Endothelial cell of hepatic sinusoid (primary cell): Measurements from ENCODE around the gene SPATA2.

Experiments
- in situ Hi-C: cut with HindIII; loops from 2 replicates; pipeline ENCODE4 v1.10.0; 2017; ENCODE audit warnings: low sequenced_read_pairs

The SPATA2 gene

DNA sequence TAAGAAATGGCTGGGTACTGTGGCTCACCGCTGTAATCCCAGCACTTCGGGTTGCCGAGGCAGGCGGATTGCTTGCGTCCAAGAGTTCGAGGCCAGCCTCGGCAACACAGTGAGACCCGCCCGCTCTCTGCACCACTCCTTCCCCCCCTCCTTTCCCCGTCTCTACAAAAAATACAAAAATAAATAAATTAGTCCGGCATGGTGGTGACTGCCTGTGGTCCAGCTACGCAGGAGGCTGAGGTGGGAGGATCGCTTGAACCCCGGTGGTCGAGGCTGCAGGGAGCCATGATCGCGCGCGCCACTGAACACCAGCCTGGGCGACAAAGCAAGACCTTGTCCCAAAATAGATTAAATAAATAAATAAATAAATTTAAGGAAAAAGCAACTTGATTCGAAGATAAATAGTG is 20.4 kb upstream of the SPATA2 start:
- in situ Hi-C loops = no loop called here

DNA sequence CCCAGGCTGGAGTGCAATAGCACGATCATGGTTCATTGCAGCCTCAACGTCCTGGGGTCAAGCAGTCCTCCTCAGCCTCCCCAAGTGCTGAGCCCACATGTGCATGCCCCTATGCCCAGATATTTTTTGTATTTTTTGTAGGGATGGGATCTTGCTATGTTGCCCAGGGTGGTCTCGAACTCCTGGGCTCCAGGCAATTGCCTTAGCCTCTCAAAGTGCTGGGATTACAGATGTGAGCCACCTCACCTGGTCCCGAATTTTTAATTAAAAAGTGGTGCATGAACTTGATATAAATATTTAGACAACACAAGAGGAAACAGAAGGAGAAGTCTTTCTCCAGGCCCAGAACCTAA is 13.8 kb upstream of the SPATA2 start:
- in situ Hi-C loops = no loop called here

DNA sequence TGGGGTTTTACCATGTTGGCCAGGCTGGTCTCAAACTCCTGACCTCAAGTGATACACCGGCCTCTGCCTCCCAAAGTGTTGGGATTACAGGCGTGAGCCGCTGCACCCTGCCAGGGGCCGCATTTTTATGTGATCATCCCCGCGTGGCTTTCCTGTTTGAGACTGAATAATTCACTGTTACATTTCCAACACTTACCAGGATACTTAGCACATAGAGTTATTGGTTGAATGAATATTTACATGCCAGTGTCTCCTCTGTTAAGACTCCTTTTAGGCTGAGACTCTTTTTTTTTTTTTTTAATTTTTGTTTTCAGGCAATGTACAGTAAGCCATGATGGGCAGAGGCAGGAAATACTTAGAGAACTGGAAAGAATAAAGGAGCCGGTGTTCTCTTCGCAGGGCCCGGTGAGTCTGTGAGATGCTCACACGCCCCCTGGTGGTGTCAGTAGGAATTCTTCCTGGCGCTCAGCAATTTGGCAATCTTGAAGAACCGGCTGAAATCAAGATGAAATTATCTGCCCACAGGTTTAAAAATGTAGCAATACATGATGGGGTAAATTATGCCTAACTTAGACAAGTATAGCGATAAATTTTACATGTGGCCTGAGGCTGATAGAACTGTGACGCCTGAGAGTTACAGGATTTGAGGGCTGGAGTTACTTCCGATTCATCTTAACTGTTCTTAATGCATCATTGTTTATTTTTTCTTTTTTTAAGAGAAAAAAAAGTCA is 13.2 kb upstream of the SPATA2 start:
- in situ Hi-C loops = no loop called here

DNA sequence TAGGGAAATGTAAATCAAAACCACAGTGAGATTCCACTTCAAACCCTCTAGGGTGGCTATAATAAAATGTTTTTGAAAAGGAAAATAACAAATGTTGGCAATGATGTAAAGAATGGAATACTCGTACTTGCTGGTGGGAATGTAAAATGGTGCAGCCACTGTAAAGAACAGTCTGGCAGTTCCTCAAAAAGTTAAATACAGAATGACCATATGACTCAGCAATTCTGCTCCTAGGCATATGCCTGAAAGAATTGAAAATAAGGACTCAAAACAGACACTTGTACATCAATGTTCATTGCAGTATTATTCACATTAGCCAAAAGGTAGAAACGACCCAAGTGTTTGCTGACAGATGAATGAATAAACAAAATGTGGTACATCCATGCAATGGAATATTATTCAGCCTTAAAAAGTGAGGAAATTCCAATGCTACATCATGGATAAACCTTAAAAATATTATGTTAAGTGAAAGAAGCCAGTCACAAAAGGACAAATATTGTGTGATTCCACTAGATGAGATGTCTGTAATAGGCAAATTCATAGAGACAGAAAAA is 10.6 kb upstream of the SPATA2 start:
- in situ Hi-C loops = no loop called here

DNA sequence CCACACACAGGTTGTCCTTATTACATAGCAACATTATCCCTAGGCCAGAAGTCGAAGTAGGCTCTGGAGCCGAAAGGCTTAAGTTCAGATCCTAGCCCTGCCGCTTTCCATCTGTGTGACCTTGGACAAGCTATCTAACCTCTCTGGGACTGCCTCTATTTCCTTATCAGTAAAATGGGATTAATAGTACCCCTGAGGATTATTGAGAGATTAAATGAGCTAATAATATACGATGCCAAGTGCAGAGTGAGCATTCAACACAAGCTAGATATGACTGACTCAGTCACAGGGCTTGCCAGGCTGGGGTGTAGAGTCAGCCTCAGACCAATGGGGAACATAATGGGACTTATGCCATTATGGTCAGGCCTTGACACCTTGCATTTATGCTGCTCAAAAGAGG is 8.9 kb upstream of the SPATA2 start:
- in situ Hi-C loops = no loop called here

DNA sequence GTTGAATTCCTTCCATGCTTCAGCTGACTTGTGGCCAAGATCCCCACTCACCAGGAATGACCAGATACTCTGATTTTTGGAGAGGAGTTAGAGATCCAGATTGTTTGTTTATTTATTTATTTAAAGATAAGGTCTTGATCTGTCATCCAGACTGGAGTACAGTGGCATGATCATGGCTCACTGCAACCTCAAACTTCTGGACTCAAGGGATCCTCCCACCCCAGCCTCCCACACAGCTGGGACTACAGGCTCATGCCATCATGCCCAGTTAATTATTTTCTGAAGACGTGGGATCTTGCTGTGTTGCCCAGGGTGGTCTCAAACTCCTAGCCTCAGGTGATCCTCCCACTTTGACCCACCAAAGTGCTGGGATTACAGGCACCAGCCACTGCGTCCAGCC is 4.1 kb upstream of the SPATA2 start:
- in situ Hi-C loops = no loop called here

DNA sequence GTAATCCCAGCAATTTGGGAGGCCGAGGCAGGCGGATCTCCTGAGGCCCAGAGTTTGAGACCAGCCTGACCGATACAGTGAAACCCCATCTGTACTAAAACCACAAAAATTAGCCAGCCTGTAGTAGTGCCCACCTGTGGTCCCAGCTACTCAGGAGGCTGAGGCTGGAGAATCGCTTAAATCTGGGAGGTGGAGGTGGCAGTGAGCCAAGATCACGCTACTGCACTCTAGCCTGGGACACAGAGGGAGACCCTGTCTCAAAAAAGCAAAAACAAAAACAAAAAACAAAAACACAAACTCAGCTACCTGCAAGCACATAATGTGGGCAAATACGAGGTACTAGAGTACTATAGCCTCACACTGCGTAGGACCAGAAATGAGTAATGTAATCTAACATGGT is 3.7 kb upstream of the SPATA2 start:
- in situ Hi-C loops = no loop called here

DNA sequence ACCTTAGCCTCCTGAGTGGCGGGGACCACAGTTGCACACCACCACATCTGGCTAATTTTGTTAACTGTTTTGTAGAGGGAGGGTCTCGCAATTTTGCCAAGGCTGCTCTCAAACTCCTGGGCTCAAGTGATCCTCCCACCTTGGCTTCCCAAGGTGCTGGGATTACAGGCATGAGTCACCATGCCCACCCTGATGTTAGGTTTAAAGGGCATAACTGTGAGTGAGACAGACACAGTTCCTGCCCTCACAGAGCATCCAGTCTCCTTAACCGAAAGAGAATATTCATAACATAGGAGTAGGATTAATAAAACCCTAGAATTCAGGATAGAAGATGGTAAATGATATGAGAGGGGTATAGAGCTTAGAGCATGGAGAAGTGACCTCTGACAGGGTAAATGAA is 3.1 kb upstream of the SPATA2 start:
- in situ Hi-C loops = no loop called here

DNA sequence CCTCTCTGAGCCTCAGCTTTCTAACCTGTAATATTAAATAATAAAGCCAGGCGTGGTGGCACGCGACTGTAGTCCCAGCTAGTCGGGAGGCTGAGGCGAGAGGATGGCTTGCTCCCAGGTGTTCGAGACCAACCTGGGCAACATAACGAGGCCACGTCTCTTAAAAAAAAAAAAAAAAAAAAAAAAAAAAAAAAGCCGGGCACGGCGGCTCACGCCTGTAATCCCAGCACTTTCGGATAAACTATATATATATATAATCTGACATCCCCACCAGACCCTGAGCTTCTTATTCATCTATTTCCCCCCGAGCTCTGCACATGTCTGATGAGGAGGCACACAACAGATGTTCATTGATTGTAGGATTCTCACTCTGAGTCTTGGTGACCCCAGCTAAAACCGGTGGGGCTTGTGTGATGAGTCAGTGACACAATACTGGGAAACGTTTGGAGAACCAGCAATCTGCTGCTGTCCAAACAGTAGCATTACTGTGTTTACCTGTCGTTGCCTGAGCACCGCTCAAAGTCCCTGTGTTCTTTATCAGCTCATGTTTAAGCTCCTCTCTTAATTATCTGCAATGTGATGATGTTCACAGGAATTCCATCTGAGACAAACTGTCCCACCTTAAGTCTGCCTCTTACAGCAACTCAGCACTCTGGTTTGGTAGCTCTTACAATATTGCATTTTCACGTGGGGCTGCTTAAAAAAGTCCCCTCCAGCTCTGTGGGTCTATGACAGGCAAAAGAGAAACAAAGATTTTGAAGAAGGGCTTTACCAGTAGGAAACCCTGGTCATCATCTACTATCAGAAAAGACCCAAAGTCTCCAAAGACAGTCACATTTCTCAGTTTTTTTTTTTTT is 1.0 kb upstream of the SPATA2 start:
- in situ Hi-C loops = no loop called here

DNA sequence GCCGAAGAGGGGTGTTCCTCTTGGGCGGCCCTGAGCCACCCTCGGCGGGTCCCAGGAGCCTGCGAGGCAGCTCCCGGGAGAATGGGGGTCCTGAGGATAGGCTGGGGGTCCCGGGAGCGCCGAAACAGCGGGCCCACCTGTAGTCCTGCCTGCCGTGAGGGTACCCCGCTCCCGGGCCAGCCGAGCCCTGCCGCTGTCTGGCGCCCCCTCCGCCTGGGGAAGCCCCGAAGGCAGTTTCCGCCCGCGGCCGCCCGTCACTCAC is 280 bp downstream of the SPATA2 start:
- in situ Hi-C loops = no loop called here

DNA sequence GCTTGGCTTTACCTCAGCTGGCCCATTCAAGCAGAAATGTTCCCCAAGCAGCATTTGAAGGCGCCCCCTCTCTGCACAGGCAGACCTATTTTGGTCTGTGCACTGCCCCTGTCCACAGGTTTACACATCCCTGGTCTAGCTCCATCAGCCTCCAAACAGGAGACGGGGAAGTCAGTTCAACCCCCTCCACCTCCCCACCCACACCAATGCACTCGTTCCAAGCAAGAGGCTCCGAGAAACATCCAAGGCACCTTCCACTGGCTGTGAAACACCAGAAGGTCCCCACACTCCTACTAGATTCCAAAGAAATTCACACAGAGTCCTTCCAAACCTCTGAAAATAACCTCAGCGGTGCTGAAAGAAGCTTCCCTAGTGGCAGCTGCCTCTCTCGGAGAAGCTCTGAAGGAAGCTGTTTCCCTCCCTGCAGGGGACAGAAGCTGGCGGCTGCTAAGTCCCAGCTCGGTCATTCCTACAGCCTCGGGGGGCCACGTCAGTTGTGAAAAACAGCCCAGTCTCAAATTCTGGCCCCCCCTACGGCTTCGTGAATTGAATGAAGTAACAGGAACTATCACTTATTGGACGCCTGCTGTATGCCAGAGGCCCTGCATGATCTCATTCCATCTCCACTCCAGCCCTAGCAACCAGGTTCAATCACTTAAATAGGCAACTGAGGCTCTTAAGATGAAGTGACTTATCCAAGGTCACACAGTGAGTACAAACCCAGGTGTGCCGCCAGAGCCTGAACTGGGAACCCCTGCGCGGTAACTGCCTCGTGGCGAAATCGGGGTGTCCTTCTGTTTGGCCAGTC is 815 bp downstream of the SPATA2 start:
- in situ Hi-C loops = loop anchor here (5.0 kb wide), 1 partner anchor 52 kb away; no protein-coding TSS in a partner anchor

DNA sequence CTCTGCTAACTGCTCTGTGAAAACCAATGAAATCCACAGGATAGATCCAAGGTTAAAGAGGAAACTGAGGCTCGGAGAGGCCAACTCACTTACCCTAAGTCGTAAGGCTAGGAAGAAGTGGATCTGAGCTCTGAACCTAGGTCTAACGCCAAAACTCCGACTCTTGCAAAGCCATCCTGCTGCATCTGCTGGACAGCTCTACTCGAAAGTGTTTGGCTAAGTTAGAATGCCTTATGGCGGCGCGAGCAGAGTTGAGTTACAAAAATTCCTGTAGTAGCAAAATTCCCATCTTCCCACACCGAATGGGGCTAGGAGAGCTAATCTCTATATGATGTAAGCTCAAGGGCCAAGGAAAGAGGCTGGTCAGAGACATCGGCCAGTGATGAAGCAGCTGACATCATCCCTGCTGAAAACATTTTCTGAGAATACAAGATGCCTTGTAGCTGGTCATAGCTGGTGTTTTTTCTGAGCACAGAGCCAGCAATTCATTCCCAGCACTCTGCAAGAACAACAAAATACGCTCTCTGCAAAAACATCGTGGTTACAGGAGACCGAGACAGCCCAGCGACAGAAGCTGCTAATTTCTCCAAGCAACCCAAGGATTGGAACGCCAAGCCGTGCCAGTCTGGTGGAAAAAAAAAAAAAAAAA is 1.8 kb downstream of the SPATA2 start:
- in situ Hi-C loops = loop anchor here (5.0 kb wide), 1 partner anchor 51 kb away; no protein-coding TSS in a partner anchor

DNA sequence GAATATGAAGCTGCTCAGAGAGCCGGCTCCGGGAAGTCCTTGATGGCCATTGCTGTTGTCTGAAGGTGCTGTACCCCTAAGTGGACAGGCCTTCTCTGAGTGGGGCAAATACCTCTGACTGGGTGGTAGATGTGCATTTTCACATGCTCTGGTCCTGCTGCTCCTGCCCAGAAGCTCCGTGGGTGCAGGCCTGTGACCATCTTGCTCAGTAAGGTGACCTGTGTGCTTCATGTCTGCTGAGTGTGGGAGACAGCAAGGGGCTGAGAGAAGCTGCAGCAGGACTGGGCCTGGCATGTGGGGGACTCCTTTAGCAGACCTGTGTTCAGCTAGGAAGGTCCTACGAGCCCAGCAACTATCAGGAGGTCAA is 5.0 kb downstream of the SPATA2 start:
- in situ Hi-C loops = loop anchor here (5.0 kb wide), 1 partner anchor 48 kb away; no protein-coding TSS in a partner anchor

DNA sequence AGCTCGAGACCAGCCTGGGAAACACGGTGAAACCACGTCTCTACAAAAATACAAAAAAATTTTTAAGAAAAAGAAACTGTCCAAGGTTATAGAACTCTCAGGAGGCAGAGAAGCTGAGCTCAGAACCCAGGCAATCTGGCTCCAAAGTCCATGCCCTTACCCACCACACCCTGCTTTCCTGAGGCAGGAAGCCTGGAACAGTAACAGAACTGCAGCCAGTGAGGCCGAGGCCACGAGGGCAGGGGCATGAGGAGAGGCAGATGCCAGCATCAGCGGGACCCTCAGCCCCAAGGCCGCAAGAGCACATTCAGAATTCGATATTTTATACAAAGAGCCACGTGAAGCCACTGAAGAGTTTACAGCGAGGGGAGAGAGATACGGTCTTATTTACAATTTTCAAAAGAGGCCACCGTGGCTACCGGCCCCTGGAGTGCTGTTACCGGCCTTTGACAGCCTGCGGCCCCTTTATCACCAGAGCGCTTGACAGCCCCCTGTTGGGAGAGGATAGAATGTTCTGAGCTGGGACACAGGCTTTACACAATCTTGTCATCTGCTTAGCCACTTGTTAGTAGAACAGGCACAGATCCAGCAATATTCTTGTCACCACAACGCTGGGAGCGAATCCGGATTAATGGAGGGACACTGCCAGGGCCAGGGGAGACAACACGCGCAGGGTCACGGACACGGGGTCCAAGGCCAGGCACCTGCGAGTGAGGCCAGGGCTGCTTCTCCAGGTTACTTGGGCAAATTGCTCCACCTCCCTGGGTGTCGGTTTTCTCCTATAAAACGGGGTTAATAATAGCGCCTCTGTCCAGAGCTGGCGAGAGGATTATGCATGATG is 5.6 kb downstream of the SPATA2 start:
- in situ Hi-C loops = loop anchor here (5.0 kb wide), 1 partner anchor 47 kb away; no protein-coding TSS in a partner anchor

DNA sequence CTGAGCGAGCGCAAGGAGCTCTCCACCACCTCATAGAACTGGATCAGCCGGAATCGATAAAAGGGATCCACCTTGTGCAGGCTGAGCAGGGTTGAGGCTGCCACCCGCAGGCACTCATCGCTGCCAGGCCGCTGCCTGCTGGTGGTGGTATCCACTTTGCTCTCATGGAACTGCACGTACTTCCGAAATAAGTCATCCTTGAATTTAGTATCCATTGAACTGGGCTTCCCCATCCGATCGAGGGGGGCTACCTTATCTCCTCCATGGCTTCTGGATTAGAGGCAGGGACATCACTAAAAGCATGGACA is 7.1 kb downstream of the SPATA2 start:
- in situ Hi-C loops = no loop called here

DNA sequence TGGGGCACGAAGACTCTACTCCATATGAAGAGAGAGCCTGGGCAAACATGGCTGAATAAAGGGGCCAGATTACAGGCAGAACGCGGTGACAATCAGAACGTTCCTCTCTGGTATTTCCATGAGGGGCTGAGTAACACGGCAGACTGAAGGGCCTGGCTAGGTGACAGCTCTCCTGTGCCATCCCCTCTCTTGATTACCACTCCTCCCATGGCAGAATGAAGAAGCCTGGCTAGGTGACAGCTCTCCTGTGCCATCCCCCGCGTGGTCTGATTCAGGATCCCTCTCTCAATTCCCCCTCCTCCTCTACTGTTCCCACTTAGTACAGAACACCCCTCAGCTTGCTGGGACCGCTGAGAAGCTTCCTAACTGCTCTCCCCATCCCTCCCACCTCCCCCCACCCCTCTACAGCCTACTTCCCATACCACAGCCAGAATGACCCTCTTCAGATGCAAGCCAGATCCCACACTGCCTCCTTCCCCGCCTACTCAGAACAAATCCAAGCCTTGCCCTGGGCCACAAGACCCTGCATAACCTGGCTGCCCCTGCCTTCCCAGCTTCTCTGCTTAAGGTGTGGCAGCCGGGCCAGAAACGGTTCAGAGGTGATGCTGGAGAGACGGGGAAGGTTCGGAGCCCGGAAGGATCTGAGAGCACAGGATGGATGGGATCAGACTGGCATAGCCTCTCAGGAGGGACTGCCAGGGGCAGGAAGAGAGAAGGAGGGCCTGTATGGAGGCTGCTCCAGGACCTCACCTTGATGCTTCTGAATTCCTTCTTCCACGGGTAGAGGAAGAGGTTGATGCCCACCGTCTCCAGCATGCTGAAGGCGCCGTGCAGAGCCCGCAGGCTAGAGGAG is 7.7 kb downstream of the SPATA2 start:
- in situ Hi-C loops = no loop called here

DNA sequence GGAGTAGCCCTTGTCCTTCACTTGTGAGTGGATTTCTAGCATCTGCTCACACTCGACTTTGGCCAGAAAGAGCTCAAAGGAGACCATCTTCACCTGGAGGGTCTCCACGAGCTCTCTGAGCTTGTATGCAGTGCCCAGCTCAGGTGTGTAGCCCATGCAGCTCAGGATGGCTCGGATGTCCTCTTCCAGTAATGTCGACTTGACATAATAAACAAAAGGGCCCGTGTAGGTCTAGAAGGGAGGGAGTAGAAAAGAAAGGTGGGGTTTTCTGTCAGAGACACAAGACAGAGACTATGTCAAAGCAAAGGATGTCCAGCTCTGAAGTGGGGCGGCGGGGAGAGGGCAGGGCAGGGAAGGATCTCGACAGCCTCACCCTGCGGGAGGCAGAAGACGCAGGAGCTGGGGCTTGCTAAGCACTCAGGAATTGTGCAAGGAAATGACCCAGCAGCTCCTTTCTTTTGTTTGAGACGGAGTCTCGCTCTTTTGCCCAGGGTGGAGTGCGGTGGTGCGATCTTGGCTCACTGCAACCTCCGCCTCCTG is 8.6 kb downstream of the SPATA2 start:
- in situ Hi-C loops = no loop called here

DNA sequence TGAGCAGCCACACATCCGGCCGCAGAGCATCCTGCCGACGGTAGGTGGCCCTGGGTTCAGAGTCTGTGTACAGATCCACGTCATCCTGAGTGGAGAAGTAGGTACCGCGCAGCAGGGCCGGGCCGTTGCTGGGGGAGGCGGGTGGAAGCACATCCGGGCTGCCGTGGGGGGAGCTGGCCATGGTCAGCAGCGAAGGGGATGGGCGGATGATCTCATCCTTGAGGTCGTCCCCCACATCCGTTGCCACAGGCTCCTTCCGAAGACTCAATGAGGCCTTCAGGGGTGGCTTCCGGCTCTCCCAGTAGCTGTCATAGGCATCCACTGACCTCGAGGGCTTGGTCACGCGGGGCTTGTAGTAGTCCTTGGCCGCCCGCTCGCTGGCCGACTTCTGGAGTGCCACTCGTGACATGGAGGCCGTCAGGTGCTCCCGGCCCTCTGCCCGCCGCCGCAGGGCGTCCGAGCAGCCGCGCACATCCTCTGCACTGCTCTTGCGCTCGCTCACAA is 9.2 kb downstream of the SPATA2 start:
- in situ Hi-C loops = no loop called here
